CMK (cell line): ENCODE results near the gene HPN.
"Not testable (repeated sequence)": the region's sequence is repeated elsewhere in the genome, so short reads cannot be mapped to it uniquely, and the experiment has no call there.

Source experiments
- DNase-seq: peaks from one replicate; pipeline ENCODE4 v3.0.0-alpha.2; 2010; ENCODE audit warnings: low read depth

HPN gene

DNA sequence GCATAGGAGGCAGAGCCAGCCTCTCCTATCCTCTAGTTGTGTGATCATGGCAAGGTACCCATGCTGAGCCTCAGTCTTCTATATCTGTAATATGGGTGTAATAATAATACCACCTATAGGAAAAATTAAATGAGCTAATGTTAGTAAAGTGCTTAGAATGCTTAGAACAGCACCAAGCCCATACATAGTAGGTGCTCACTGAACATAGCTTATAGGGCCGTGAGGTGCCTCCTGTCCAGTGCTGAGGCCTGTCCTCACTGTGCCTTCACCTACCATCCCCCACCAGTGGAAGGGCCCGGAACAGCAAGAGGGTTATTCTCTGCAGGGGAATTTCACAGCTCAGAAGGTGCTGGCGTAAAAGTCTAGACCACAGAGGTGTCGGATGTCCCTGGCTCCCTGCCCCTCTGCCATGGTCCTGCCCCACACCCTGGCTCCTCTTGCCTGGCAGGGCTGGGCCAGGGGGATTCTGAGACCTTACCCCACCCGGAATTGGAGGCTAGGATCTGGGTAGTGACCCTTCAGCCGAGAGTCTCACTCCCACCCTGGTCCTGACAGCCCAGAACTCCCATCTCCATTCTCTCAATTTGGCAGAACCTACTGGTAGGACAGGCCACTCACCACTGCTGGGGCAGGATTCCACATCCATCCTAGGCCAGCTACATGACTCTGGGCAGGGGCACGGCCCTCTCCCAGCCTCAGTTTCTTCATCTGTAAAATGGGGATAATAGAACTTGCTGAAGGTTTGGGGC, 13.5 kb upstream of the HPN start:
- no peak for DNase-seq

DNA sequence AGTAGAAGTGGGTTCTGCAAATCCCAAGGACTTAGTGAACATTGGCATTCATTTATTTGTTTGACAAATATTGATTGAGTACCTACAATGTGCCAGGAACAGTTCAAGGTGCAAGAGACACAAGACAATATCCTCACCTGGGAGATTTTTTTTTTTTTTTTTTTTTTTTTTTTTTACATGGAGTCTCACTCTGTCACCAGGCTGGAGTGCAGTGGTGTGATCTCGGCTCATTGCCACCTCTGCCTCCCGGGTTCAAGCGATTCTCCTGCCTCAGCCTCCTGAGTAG, 13.0 kb upstream of the HPN start:
- DNase-seq, result not testable (repeated sequence)

DNA sequence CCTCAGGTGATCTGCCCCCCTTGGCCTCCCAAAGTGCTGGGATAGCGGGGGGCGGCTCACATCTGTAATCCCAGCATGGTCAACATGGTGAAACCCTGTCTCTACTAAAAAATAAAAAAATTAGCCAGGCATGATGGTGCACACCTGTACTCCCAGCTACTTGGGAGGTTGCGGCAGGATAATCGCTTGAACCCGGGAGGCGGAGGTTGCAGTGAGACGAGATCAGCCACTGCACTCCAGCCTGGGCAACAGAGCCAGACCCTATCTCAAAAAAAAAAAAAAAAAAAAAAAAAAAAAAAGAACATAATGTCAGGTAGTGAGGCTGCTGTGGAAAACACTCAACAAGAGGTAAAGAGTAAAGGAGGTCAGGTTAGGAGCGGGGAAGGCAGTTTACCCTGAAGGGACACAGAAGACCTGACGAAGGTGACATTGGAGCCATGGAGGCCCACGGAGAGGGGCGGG, 12.2 kb upstream of the HPN start:
- not testable (repeated sequence) for DNase-seq

- DNase-seq, result no peak
Measured at GRCh38 chr19:35029737-35030256, 11.7 kb upstream of the HPN start.

GRCh38 chr19:35030257-35031071, 11.1 kb upstream of the HPN start, which contains the start of gene SCN1B:
Gene SCN1B, plus strand, starts transcription at chr19:35030470. Its CDS starts 351 bp downstream, at chr19:35030821.
- no peak for DNase-seq

DNA sequence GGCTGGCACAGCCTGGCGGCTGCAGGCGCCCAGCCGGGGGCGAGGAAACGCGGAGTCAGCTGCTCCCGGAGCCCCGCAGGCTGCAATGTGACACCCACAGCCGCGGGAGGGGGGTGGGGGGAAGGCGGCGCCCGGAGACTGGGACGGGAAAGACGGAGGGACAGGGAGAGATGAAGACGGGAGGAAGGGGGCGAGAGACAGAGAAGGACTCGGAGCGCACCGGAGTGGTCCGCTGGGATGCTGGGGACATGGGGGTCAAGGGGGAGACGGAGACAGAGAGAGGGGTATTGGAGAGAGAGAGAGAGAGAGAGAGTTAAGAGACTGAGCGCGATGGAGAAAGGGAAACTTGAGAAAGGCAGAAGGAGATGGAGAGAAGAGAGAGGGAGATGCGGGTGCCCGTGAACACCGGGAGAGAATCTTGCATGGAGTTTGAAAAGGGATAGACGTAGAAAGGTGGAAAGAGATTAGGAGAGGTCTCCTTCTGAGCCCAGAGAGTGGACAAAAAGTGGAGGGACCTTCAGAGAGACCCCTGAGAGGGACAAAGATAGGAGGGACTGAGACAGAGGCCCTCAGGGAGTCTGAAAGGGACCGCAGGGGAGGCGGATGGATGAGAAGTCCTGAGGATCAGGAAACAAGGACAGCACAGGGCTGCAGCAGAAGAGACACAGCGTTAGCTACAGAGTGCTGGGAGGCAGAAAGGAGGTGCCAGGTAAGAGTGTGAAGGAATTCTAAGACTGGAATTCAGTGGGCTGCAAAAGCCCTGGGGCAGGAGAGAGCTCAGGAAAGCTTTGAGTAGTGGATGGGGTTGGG, 10.2 kb upstream of the HPN start:
- DNase-seq, result no peak

DNA sequence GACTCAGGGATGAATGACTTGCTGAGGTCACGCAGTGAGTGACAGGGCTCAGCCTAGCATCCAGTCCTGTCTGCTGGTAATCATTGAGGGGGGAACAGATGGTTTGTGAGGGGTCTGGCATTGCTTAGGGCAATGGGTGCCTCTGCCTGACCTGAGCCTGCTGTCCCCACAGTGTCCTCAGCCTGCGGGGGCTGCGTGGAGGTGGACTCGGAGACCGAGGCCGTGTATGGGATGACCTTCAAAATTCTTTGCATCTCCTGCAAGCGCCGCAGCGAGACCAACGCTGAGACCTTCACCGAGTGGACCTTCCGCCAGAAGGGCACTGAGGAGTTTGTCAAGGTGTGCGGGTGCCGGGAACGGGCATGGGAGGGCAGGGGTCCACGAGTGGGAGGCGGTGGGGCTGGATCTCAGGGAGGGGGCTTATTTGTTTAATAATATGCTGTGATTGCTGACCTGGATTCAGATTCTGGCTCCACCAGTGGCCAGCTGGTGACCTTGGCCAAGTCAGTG, 9.1 kb upstream of the HPN start:
- DNase-seq, result no peak

- no peak for DNase-seq
Measured at GRCh38 chr19:35033067-35034004, 8.2 kb upstream of the HPN start.

GRCh38 chr19:35034005-35034502, 7.5 kb upstream of the HPN start:
- DNase-seq, result no peak

DNA sequence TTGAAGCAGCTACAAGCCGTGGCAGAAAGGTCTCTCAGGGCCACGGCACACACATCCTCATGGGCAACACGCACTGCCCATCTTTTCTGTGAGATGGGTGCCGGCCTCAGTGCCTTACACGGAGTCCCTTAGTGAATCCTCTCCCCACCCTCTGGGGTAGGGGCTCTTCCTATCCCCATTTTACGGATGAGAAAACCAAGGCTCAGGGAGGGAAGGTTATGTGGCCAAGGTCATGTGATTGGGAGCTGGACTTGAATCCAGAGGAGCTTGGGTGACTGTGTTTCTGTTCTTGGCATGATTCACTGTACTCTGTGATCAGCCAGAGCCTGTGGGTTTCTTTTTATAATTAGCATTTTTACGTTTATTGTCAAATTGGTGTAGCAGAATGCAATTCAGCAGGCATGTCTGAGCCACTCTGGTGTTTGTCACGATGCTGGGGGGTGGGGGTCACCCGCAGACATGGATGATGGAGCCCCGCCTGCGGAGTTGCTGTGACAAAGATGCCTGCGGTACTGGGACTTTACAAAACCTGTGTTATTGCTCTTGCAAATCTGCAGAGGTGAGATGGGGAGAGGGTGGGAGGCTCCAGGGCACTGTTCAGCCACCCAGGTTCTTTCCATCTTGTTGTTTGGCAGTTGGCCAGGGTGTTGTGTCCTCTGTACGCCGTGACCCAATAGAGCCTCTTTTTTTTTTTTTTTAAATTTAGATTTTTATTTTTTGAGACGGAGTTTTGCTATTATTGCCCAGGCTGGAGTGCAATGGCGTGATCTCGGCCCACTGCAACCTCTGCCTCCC, 6.7 kb upstream of the HPN start:
- no peak for DNase-seq

DNA sequence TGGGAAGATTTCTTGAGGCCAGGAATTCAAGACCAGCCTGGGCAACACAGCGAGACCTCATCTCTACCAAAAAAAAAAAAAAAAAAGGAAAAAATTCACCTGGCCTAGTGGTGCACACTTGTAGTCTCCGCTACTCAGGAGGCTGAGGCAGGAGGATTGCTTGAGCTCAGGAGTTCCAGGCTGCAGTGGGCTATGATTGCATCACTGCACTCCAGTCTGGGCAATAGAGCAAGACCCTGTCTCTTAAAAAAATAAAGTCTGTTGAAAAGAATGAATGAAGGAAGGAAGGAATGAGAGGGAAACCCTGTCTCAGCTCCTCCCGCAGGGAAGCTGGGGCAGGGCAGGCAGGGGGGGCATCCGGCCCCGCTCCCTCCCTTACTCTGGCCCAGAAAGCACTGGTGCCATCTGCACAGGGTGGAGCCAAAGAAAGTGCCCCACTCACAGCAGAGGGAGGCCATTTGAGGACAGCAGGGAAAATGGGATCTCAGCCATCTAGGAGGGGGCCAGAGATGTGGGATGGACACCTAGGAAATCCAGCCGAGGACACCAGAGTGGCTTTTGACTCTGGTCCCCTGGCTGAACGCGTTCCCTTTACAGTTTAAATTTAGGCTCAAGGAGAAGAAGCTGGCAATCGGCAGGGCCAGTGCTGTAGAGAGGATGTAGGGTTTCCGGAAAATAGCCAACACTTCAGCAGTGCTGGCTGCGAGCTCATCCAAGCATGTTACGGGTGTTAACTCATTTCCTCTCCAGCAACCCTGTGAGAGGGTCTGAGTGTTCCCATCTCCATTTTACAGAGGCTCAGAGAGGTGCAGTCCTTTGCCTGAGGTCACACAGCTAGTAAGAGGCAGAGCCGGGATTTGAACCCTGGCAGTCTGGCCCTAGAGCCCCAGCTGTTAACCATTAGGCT, 3.6 kb upstream of the HPN start:
- peak; percentile 27 for DNase-seq

DNA sequence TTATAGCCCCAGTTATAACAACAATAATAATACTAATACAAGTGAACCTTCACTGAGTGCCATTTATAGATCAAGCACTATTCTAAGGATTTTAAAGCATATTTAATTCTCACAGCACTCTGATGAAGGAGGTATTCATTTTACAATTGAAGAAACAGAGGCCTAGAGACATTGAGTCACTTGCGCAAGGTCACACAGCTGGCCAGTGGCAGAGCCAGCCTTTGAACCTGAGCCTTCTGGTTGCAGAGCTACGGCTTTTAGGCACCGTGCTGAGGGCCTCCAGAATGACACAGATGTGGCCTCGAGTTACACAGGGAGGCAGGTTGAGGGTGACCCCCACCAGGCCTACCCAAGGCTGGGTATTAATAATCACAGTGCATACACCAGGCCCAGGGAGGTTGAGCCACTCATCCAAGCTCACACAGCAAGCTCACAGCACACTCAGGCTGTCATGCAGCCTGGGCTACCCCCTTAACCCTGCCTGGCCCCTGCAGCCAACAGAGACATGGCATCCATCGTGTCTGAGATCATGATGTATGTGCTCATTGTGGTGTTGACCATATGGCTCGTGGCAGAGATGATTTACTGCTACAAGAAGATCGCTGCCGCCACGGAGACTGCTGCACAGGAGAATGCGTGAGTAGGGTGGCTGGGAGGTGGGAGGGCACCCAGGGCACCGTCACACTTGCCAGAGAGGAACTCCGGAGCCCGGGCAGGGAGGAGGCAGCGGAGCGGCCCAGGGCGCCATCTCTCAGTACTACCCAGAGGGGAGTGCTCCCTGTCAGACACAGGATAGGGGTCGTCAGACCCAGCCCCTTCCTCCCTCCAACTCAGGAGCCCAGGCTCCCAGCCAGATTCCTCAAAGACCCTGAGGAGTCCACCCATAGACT, 2.7 kb upstream of the HPN start:
- DNase-seq, result peak; percentile 45

- peak; percentile 36 for DNase-seq
Measured at GRCh38 chr19:35039881-35040825, 1.4 kb upstream of the HPN start.

DNA sequence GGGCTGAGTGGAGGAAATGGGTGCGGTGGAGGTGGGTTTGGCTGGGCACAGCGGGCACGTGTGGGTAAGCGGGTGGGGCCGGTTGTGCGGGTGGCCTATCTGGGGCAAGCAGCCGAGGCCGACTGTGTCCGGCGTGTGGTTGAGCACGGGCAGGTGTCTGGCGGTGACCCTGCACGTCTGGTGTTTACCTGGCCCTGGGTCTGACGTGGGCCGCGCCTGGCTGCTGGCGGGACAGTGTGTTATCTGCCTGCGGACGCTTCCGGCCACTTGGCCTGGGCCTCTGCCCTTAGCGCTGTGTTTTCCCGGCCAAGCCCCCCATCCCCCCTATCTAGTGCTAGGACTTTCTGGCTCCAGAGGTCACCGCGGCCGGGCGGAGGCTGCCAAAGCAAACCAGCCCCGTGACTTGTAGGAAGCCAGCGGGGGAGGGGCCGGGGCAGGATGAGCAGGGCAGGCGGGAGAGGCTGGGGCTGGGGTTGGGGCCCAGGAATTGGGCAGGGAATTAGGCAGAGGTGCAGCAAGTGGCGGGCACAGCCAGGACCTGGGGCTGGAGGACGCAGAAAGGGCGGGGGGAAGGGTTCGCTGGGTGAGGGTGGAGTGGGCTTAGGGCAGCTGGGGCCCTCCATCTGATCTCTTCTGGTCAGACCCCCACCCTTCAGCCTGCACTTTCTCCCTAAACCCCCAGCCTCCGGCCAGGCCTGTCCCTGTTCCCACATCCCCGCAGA, 534 bp upstream of the HPN start:
- peak; percentile 92 for DNase-seq

- no peak for DNase-seq
Measured at GRCh38 chr19:35042056-35042730, 672 bp downstream of the HPN start.
